Naive thymus-derived CD4-positive, alpha-beta T cell (primary cell): ENCODE measurements around the gene EPHA3. TPM values are rescaled to one million over a fixed set of nuclear protein-coding genes. Genes with fewer than 3 reads are reported as not detected.

Experiments
- ATAC-seq: fragments of 150-1000 bp; cut with Tn5 transposase; 2 replicates; pipeline ENCODE4 v1.10.0; 2021; ENCODE audit warnings: mild to moderate bottlenecking, moderate library complexity
- CTCF ChIA-PET: fragments of 350-600 bp; sonication (Branson Sonifier 250); formaldehyde crosslinking; loops from one replicate; lab custom pipeline; 2021; ENCODE audit warnings: antibody characterized with exemption; lab: Charles Lee
- POLR2A ChIA-PET: fragments of 350-600 bp; sonication (Branson Sonifier 250); formaldehyde crosslinking; loops from one replicate; lab custom pipeline; 2021; ENCODE audit warnings: antibody characterized with exemption, inconsistent platforms; lab: Charles Lee
- DNase-seq, 9 donors: peaks; one replicate each; pipeline versions ENCODE4 v3.0.0 to v3.0.0-alpha.2; 2020 to 2022; ENCODE audit warnings: mixed read lengths in 1 of 9
- H3K27ac ChIP-seq: one replicate; pipeline ENCODE4 v1.7.0; 2013; ENCODE audit warnings: mild to moderate bottlenecking, low read depth, low read length, moderate library complexity
- H3K27me3 ChIP-seq, 2 donors: one replicate each; pipeline ENCODE4 v1.7.0; 2013; ENCODE audit warnings: low read length in 2 of 2, mild to moderate bottlenecking in 2 of 2, moderate library complexity in 2 of 2; ENCODE audit not compliant: control insufficient read depth in 2 of 2, insufficient read depth in 2 of 2
- H3K36me3 ChIP-seq, 3 experiments: 1 replicate in 2 of 3; 2 replicates in 1 of 3; pipeline ENCODE4 v1.7.0; 2013; ENCODE audit warnings: low read length in 3 of 3, mild to moderate bottlenecking in 3 of 3, moderate library complexity in 1 of 3; ENCODE audit not compliant: insufficient read depth in 3 of 3, control insufficient read depth in 2 of 3
- H3K4me1 ChIP-seq, 2 donors: one replicate each; pipeline ENCODE4 v1.7.0; 2013; ENCODE audit warnings: low read length in 2 of 2, mild to moderate bottlenecking in 2 of 2, moderate library complexity in 1 of 2; ENCODE audit not compliant: control insufficient read depth in 2 of 2, insufficient read depth in 2 of 2
- H3K4me3 ChIP-seq: 2 replicates; pipeline ENCODE4 v1.7.0; 2013; ENCODE audit warnings: mild to moderate bottlenecking, low read length
- H3K9me3 ChIP-seq, 3 experiments: 1 replicate in 2 of 3; 2 replicates in 1 of 3; pipeline ENCODE4 v1.7.0; 2013; ENCODE audit warnings: low read length in 3 of 3; ENCODE audit not compliant: control insufficient read depth in 2 of 3
- H3K27ac Mint-ChIP-seq, 9 donors: one replicate each; pipeline ENCODE4 v1.8.0; 2020 to 2022; ENCODE audit warnings: mixed read lengths in 9 of 9, mild to moderate bottlenecking in 8 of 9, moderate library complexity in 5 of 9, inconsistent platforms in 2 of 9
- H3K27me3 Mint-ChIP-seq, 5 donors: one replicate each; pipeline ENCODE4 v1.8.0; 2021 to 2022; ENCODE audit warnings: mixed read lengths in 5 of 5, mild to moderate bottlenecking in 1 of 5
- H3K36me3 Mint-ChIP-seq, 5 donors: one replicate each; pipeline ENCODE4 v1.8.0; 2020 to 2022; ENCODE audit warnings: mixed read lengths in 5 of 5, mild to moderate bottlenecking in 3 of 5, inconsistent platforms in 1 of 5
- H3K4me1 Mint-ChIP-seq, 7 donors: one replicate each; pipeline ENCODE4 v1.8.0; 2020 to 2022; ENCODE audit warnings: mixed read lengths in 7 of 7, mild to moderate bottlenecking in 3 of 7, inconsistent platforms in 1 of 7
- H3K4me3 Mint-ChIP-seq, 10 donors: one replicate each; pipeline ENCODE4 v1.8.0; 2020 to 2022; ENCODE audit warnings: mild to moderate bottlenecking in 10 of 10, mixed read lengths in 10 of 10, moderate library complexity in 6 of 10, inconsistent platforms in 2 of 10
- H3K9me3 Mint-ChIP-seq, 11 donors: one replicate each; pipeline ENCODE4 v1.8.0; 2020 to 2022; ENCODE audit warnings: mixed read lengths in 11 of 11, mild to moderate bottlenecking in 4 of 11, inconsistent platforms in 1 of 11, moderate library complexity in 1 of 11
- intact Hi-C, 2 donors: fragments of 100-400 bp; cut with micrococcal nuclease; formaldehyde crosslinking; loops; one replicate each; pipeline ENCODE4 v1.15.1; 2023
- polyA plus RNA-seq, 2 donors: library from polyadenylated mRNA; unstranded; fragments of 300-500 nt; fragmentation: Illumina TruSeq; gene quantifications; one replicate each; pipeline ENCODE4 v1.2.3, GENCODE V29; 2021
- total RNA-seq, 6 experiments: library from RNA in 5 of 6; stranded (reverse) in 5 of 6; gene quantifications; 1 replicate in 5 of 6; 2 replicates in 1 of 6; pipeline ENCODE4 v1.2.3 and lab custom pipeline; 2021 to 2026

EPHA3 gene
- total and polyA plus RNA-seq, 7 experiments from 2014 or later, result not detected

GRCh38 chr3:89266074-89266473, 158.7 kb downstream of the EPHA3 start:
- intact Hi-C loops, result no loop called here
- H3K36me3 Mint-ChIP-seq, result no peaks in the 10 kb centered on the region
- no peak for ATAC-seq

GRCh38 chr3:89268059-89268458, 160.6 kb downstream of the EPHA3 start:
- CTCF ChIA-PET, result no interaction called here
- no peaks in the 10 kb centered on the region for H3K36me3 Mint-ChIP-seq
- Histone ChIP-seq H3K36me3 (no peaks in the 10 kb centered on the region), H3K9me3 (no peaks in the 10 kb centered on the region), H3K27me3 (no peaks in the 10 kb centered on the region), H3K4me3 (no peak overlapping the region), H3K4me1 (no peaks in the 10 kb centered on the region), H3K27ac (no peak overlapping the region)
- peaks cover 0 to 10% (median 2%) of the 10 kb centered on the region in 11 donors for H3K9me3 Mint-ChIP-seq
- H3K4me1 Mint-ChIP-seq, result no peaks in the 10 kb centered on the region
- DNase-seq, result no peak
- ATAC-seq, result no peak
- no peak overlapping the region for H3K27ac Mint-ChIP-seq
- H3K4me3 Mint-ChIP-seq, result no peak overlapping the region
- no peaks in the 10 kb centered on the region for H3K27me3 Mint-ChIP-seq
- POLR2A ChIA-PET, result no interaction called here
- intact Hi-C loops, result no loop called here

More at GRCh38 chr3:89266074-89266473, 158.7 kb downstream of the EPHA3 start:
- Mint-ChIP-seq H3K4me1 (no peaks in the 10 kb centered on the region), H3K27me3 (no peaks in the 10 kb centered on the region), H3K4me3 (no peak overlapping the region), H3K27ac (no peak overlapping the region), H3K9me3 (peaks cover 0 to 9% (median 2%) of the 10 kb centered on the region in 11 donors)
- Histone ChIP-seq H3K4me3 (no peak overlapping the region), H3K9me3 (no peaks in the 10 kb centered on the region), H3K36me3 (no peaks in the 10 kb centered on the region), H3K4me1 (no peaks in the 10 kb centered on the region), H3K27ac (no peak overlapping the region), H3K27me3 (no peaks in the 10 kb centered on the region)
- DNase-seq, result no peak
- ChIA-PET CTCF (no interaction called here), POLR2A (no interaction called here)

GRCh38 chr3:89270201-89270600, 162.8 kb downstream of the EPHA3 start:
- ChIA-PET CTCF (no interaction called here), POLR2A (no interaction called here)
- H3K27me3 Mint-ChIP-seq, result no peaks in the 10 kb centered on the region
- no peaks in the 10 kb centered on the region for H3K4me1 Mint-ChIP-seq
- peaks cover 0 to 10% (median 2%) of the 10 kb centered on the region in 11 donors for H3K9me3 Mint-ChIP-seq
- H3K4me1 ChIP-seq, result no peaks in the 10 kb centered on the region
- H3K36me3 Mint-ChIP-seq, result no peaks in the 10 kb centered on the region
- no peak overlapping the region for H3K27ac Mint-ChIP-seq
- no peaks in the 10 kb centered on the region for H3K27me3 ChIP-seq
- intact Hi-C loops, result no loop called here
- DNase-seq (no peak), ATAC-seq (no peak)
- no peak overlapping the region for H3K4me3 Mint-ChIP-seq
- no peaks in the 10 kb centered on the region for H3K36me3 ChIP-seq
- no peak overlapping the region for H3K27ac ChIP-seq
- no peaks in the 10 kb centered on the region for H3K9me3 ChIP-seq
- no peak overlapping the region for H3K4me3 ChIP-seq

GRCh38 chr3:89275001-89275400, 167.6 kb downstream of the EPHA3 start:
- H3K27me3 ChIP-seq, result no peaks in the 10 kb centered on the region
- Mint-ChIP-seq H3K4me3 (no peak overlapping the region), H3K27me3 (no peaks in the 10 kb centered on the region), H3K27ac (no peak overlapping the region), H3K9me3 (peaks cover 0 to 8% (median 0%) of the 10 kb centered on the region in 11 donors), H3K36me3 (no peaks in the 10 kb centered on the region), H3K4me1 (no peaks in the 10 kb centered on the region)
- H3K4me3 ChIP-seq, result no peak overlapping the region
- POLR2A ChIA-PET, result no interaction called here
- no peaks in the 10 kb centered on the region for H3K4me1 ChIP-seq
- no peak overlapping the region for H3K27ac ChIP-seq
- H3K9me3 ChIP-seq, result no peaks in the 10 kb centered on the region
- intact Hi-C loops, result no loop called here
- DNase-seq (no peak), ATAC-seq (no peak)
- CTCF ChIA-PET, result no interaction called here
- H3K36me3 ChIP-seq, result no peaks in the 10 kb centered on the region

- no peak overlapping the region for H3K27ac Mint-ChIP-seq
- H3K4me3 Mint-ChIP-seq, result no peak overlapping the region
- DNase-seq, result no peak
- ChIA-PET CTCF (no interaction called here), POLR2A (no interaction called here)
- no peaks in the 10 kb centered on the region for H3K27me3 Mint-ChIP-seq
- H3K36me3 ChIP-seq, result no peaks in the 10 kb centered on the region
- peaks cover 0 to 4% (median 0%) of the 10 kb centered on the region in 11 donors for H3K9me3 Mint-ChIP-seq
- no peak overlapping the region for H3K27ac ChIP-seq
- H3K4me3 ChIP-seq, result no peak overlapping the region
- intact Hi-C loops, result no loop called here
- H3K36me3 Mint-ChIP-seq, result no peaks in the 10 kb centered on the region
- no peak for ATAC-seq
- H3K4me1 ChIP-seq, result no peaks in the 10 kb centered on the region
- H3K9me3 ChIP-seq, result no peaks in the 10 kb centered on the region
- no peaks in the 10 kb centered on the region for H3K27me3 ChIP-seq
- H3K4me1 Mint-ChIP-seq, result no peaks in the 10 kb centered on the region
Observed at GRCh38 chr3:89276116-89276515, 168.7 kb downstream of the EPHA3 start.

- H3K27me3 Mint-ChIP-seq, result no peaks in the 10 kb centered on the region
- Histone ChIP-seq H3K27me3 (no peaks in the 10 kb centered on the region), H3K9me3 (no peaks in the 10 kb centered on the region), H3K4me1 (no peaks in the 10 kb centered on the region), H3K4me3 (no peak overlapping the region), H3K36me3 (no peaks in the 10 kb centered on the region), H3K27ac (no peak overlapping the region)
- no peaks in the 10 kb centered on the region for H3K4me1 Mint-ChIP-seq
- ChIA-PET CTCF (no interaction called here), POLR2A (no interaction called here)
- H3K9me3 Mint-ChIP-seq, result peaks cover 0 to 4% (median 0%) of the 10 kb centered on the region in 11 donors
- intact Hi-C loops, result no loop called here
- H3K27ac Mint-ChIP-seq, result no peak overlapping the region
- no peak overlapping the region for H3K4me3 Mint-ChIP-seq
- no peak for ATAC-seq
- H3K36me3 Mint-ChIP-seq, result no peaks in the 10 kb centered on the region
- no peak for DNase-seq
Observed at GRCh38 chr3:89278302-89279025, 171.0 kb downstream of the EPHA3 start.

GRCh38 chr3:89280301-89280700, 172.9 kb downstream of the EPHA3 start:
- H3K9me3 Mint-ChIP-seq, result peaks cover 0 to 4% (median 0%) of the 10 kb centered on the region in 11 donors
- no peak overlapping the region for H3K4me3 Mint-ChIP-seq
- POLR2A ChIA-PET, result no interaction called here
- ATAC-seq (no peak), DNase-seq (no peak)
- no peaks in the 10 kb centered on the region for H3K4me1 Mint-ChIP-seq
- H3K27ac Mint-ChIP-seq, result no peak overlapping the region
- H3K36me3 ChIP-seq, result no peaks in the 10 kb centered on the region
- no peak overlapping the region for H3K27ac ChIP-seq
- CTCF ChIA-PET, result no interaction called here
- no peaks in the 10 kb centered on the region for H3K27me3 ChIP-seq
- intact Hi-C loops, result no loop called here
- H3K4me1 ChIP-seq, result no peaks in the 10 kb centered on the region
- no peaks in the 10 kb centered on the region for H3K9me3 ChIP-seq
- no peaks in the 10 kb centered on the region for H3K27me3 Mint-ChIP-seq
- no peak overlapping the region for H3K4me3 ChIP-seq
- no peaks in the 10 kb centered on the region for H3K36me3 Mint-ChIP-seq
